Mesothelial cell of epicardium (in vitro differentiated cells): ENCODE measurements around the gene IKZF1. TPM values are rescaled to one million over a fixed set of nuclear protein-coding genes. Genes with fewer than 3 reads are reported as not detected.

ENCODE experiments used
- DNase-seq, 2 experiments: peaks; one replicate each; pipeline ENCODE4 v3.0.0; 2021; ENCODE audit warnings: low spot score in 2 of 2; ENCODE audit not compliant: unreplicated experiment in 2 of 2
- H3K27ac Mint-ChIP-seq: 2 replicates; pipeline ENCODE4 v1.8.0; 2021; ENCODE audit warnings: mixed read lengths
- H3K27me3 Mint-ChIP-seq: 2 replicates; pipeline ENCODE4 v1.8.0; 2021; ENCODE audit warnings: low read depth, mixed read lengths
- H3K36me3 Mint-ChIP-seq: 2 replicates; pipeline ENCODE4 v1.8.0; 2021; ENCODE audit warnings: mixed read lengths
- H3K4me1 Mint-ChIP-seq: 2 replicates; pipeline ENCODE4 v1.8.0; 2021; ENCODE audit warnings: mixed read lengths
- H3K4me3 Mint-ChIP-seq: 2 replicates; pipeline ENCODE4 v1.8.0; 2021; ENCODE audit warnings: mild to moderate bottlenecking, moderate library complexity, mixed read lengths
- H3K9me3 Mint-ChIP-seq: 2 replicates; pipeline ENCODE4 v1.8.0; 2021; ENCODE audit warnings: mixed read lengths
- CTCF ChIP-seq: fragments of 200-600 bp; sonication (generic); IDR thresholded peaks from one replicate; pipeline ENCODE4 v1.5.0; 2021; ENCODE audit warnings: antibody characterized with exemption; ENCODE audit not compliant: unreplicated experiment
- total RNA-seq: library from RNA; stranded (reverse); gene quantifications from 3 replicates; pipeline ENCODE4 v1.2.1, GENCODE V29; 2021

The IKZF1 gene
- total RNA-seq, 1 donor from 2014 or later: 2.5 TPM

GRCh38 chr7:50370884-50371283, 66.4 kb downstream of the IKZF1 start:
- Mint-ChIP-seq H3K27ac (no peak overlapping the region), H3K4me3 (no peak overlapping the region), H3K27me3 (peaks cover 31% of the 10 kb centered on the region), H3K4me1 (no peaks in the 10 kb centered on the region), H3K36me3 (no peaks in the 10 kb centered on the region), H3K9me3 (peaks cover 9% of the 10 kb centered on the region)
- no peak for DNase-seq
- TF ChIP-seq CTCF: no peak

DNA sequence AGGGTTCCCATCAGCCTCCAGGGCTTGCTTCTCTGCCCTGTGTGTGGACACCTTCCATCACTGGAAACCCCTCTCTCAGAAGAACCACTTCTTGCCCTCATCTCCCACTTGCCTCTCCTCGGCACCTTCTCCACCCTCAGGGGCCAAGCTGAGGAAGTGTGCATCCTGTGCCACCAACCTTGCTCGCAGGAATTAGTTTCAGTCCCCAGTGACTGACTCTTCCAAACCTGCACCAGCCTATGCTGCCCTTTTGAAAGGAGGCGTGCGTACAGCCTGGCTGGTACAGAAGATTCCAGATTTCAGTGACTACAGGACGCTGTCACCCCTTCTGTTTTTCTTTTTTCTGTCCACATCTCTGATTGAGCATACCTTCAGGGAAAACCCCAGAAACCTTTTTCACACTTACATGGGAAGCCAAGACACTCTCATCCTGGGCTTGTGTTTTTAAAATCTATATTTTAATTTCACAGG, 67.1 kb downstream of the IKZF1 start:
- DNase-seq: no peak
- Mint-ChIP-seq H3K4me3 (no peak overlapping the region), H3K9me3 (peaks cover 9% of the 10 kb centered on the region), H3K4me1 (no peaks in the 10 kb centered on the region), H3K27ac (no peak overlapping the region), H3K36me3 (no peaks in the 10 kb centered on the region), H3K27me3 (peaks cover 31% of the 10 kb centered on the region)
- TF ChIP-seq CTCF: no peak

DNA sequence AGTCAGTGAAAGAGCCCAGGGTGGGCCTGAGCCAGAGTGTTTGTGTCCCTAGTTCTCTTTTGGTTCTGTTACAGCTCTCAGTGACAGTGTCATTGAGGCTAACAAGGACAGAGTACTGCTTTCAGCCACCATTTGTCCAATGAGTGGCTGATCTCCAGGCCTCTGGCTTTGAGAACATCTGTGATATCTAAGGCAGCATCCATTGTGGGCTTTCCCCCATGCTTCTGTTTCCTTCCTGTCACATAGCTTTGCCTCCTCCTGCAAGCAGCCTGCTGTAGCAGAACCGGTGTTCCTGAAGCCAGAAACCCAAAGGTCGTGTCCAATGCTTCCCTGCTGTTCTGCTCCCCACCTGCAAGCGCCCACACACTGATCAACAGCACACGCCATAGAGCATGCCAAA, 68.4 kb downstream of the IKZF1 start:
- H3K27me3 Mint-ChIP-seq: peaks cover 27% of the 10 kb centered on the region
- peaks cover 9% of the 10 kb centered on the region for H3K9me3 Mint-ChIP-seq
- TF ChIP-seq CTCF: no peak
- H3K4me3 Mint-ChIP-seq: no peak overlapping the region
- no peaks in the 10 kb centered on the region for H3K4me1 Mint-ChIP-seq
- H3K36me3 Mint-ChIP-seq: no peaks in the 10 kb centered on the region
- no peak overlapping the region for H3K27ac Mint-ChIP-seq
- no peak for DNase-seq

GRCh38 chr7:50376056-50376820, 71.7 kb downstream of the IKZF1 start:
- no peaks in the 10 kb centered on the region for H3K36me3 Mint-ChIP-seq
- no peaks in the 10 kb centered on the region for H3K9me3 Mint-ChIP-seq
- peaks cover 9% of the 10 kb centered on the region for H3K4me1 Mint-ChIP-seq
- no peak for TF ChIP-seq CTCF
- DNase-seq: no peak
- H3K27ac Mint-ChIP-seq: no peak overlapping the region
- H3K4me3 Mint-ChIP-seq: no peak overlapping the region
- peaks cover 26% of the 10 kb centered on the region for H3K27me3 Mint-ChIP-seq

DNA sequence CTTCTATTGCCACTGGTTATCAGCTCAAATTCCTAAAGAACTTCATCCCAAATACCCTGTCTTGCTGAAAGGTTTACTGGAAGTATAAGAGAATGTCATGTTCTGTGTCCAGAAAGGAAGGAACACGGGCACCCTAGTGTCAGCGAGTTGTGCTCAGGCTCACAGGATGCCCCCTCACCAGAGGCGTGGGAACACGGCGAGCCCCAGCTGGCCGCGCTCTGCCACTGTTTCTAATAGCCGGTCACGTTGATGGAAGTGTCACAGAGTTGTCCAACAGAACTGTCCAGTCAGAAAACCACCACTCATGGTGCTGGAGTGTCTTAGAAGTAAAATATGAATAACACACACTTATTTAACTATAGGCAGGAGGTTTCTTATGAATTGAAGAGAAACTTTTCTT, 72.8 kb downstream of the IKZF1 start:
- no peaks in the 10 kb centered on the region for H3K9me3 Mint-ChIP-seq
- no peak overlapping the region for H3K27ac Mint-ChIP-seq
- no peak for TF ChIP-seq CTCF
- H3K4me3 Mint-ChIP-seq: no peak overlapping the region
- H3K36me3 Mint-ChIP-seq: no peaks in the 10 kb centered on the region
- peaks cover 22% of the 10 kb centered on the region for H3K27me3 Mint-ChIP-seq
- H3K4me1 Mint-ChIP-seq: peaks cover 9% of the 10 kb centered on the region
- DNase-seq: no peak
